HG03045 (cell line): ENCODE results near the gene RPLP2.

ENCODE experiments used
- ATAC-seq: cut with Tn5 transposase; IDR thresholded peaks from one replicate; pipeline ENCODE4 v1.9.1; 2021; ENCODE audit warnings: mild to moderate bottlenecking, moderate library complexity; ENCODE audit not compliant: unreplicated experiment

RPLP2 gene

GRCh38 chr11:809287-810039, at the start of gene RPLP2:
RPLP2 (plus strand) TSS chr11:809967; CDS start chr11:810235, 268 bp downstream.
- peak; percentile 71 for ATAC-seq

GRCh38 chr11:760236-760635, 49.5 kb upstream of the RPLP2 start:
- ATAC-seq = no peak

- no peak for ATAC-seq
Observed at GRCh38 chr11:761526-762108, 48.1 kb upstream of the RPLP2 start.

DNA sequence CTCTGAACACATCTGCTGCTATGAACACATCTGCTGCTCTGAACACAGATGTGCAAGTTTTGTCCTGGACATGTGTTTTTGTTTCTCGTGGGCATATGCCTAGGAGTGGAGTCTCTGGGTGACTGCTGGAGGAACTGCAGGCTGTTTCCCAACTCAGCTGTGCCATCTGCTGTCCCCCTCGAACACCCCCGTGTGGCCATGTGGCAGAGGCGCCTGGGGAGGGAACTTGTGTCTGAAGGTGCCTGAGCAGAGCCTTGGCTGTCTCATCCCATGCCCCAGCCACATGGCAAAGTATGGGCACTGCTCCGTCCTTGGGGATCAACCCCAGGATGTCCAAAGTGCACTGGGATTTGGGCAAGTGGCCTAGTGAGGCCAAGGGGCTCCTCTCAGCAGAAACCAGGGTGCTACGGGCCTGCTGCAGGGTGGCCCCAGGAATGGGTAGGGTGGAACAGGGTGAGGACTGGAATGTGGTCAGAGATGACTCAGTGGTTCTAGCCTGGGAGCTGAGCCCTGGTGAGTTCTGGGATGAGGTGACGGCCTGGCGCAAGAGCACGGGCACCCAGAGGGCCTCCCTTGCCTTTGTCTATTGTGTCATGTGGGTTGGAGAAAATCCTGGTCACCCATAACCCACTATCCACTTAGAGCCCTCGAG, 47.2 kb upstream of the RPLP2 start:
- ATAC-seq = no peak

DNA sequence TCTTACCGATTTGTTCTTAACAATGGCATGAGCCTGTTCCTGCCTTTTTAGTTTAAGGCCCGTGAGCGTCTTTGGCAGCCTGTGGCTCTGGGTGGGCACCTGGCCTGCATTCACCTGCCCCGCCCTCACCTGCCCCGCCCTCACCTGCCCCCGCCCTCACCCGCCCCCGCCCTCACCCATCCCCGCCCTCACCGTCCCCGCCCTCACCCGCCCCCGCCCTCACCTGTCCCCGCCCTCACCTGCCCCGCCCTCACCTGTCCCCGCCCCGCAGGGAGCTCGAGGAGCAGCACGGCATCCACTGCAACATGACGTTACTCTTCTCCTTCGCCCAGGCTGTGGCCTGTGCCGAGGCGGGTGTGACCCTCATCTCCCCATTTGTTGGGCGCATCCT, 46.7 kb upstream of the RPLP2 start:
- no peak for ATAC-seq

DNA sequence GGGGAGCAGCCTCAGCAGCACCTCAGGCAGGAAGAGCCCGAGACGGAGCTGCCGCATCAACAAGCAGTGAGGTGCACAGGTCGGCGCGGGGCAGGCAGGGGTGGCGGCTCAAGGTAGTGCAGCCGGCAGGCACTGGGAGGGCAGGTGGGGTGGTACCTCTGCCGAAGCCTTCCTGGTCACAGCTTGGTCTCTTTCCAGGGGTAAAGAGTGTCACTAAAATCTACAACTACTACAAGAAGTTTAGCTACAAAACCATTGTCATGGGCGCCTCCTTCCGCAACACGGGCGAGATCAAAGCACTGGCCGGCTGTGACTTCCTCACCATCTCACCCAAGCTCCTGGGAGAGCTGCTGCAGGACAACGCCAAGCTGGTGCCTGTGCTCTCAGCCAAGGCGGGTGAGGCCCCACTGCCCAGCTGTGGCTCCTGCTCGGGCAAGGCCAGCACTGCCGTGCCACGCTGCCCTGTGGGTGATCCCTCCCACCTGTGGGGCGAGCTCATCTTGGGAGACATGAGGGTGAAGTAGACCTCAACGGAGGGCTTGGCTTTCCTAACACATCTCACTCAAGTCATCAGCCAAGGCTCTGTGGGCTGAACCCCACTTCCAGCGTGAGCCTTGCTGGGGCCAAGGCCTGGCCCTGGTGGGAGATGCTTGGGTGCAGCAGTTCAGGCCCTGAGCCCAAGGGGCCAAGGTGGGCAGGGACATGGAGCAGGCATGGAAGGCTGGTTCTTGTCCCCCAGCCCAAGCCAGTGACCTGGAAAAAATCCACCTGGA, 46.0 kb upstream of the RPLP2 start:
- ATAC-seq = no peak

DNA sequence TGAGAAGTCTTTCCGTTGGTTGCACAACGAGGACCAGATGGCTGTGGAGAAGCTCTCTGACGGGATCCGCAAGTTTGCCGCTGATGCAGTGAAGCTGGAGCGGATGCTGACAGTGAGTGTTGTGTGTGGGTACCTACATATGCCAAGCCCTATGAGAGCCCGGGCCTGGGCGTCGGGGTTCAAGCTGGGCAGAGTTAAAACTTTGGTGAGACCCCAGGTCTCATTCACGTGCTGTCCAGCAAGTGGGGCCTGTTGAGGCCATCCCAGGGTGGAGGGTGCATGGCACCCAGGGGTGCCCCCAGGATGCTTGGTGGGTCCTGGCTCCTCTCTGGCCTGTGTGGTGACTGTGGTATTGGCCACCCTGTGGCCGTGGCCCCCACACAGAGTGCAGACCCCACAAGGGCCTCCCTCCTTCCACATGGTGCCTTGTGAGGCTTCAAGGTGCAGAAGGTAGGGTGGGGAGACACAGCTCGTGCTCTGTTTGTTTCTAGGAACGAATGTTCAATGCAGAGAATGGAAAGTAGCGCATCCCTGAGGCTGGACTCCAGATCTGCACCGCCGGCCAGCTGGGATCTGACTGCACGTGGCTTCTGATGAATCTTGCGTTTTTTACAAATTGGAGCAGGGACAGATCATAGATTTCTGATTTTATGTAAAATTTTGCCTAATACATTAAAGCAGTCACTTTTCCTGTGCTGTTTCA, 45.3 kb upstream of the RPLP2 start:
- no peak for ATAC-seq

DNA sequence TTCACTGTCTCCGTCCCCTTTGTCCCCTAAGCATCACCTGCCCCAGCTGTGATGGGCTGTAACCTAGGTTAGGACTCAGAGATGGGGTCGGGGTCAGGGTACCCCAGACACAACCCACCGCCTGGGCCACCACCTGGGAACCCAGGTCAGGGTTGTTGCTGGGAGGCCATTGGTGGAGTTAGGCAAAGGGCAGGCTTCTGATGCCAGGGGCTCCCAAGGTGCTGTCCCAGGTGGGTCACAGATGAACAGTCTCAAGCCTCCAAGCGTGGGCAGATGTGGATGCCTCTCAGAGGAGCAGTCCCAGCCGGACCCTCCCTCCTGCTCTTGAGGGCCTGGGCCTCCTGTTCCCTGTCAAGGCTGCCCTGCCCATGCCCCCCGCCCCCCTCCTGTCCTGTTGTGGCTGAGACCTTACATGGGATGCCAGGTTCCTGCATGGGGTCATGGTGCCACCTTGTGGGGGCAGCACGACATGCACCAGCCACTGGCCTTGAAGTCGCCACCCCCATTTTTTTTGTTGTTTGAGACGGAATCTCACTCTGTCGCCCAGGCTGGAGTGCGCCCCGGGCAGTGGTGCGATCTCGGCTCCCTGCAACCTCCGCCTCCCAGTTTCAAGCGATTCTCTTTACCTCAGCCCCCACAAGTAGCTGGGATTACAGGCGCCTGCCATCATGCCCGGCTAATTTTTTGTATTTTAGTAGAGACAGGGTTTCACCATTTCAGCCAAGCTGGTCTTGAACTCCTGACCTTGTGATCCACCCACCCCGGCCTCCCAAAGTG, 44.6 kb upstream of the RPLP2 start:
- no peak for ATAC-seq

- no peak for ATAC-seq
Observed at GRCh38 chr11:765802-766091, 44.0 kb upstream of the RPLP2 start.

DNA sequence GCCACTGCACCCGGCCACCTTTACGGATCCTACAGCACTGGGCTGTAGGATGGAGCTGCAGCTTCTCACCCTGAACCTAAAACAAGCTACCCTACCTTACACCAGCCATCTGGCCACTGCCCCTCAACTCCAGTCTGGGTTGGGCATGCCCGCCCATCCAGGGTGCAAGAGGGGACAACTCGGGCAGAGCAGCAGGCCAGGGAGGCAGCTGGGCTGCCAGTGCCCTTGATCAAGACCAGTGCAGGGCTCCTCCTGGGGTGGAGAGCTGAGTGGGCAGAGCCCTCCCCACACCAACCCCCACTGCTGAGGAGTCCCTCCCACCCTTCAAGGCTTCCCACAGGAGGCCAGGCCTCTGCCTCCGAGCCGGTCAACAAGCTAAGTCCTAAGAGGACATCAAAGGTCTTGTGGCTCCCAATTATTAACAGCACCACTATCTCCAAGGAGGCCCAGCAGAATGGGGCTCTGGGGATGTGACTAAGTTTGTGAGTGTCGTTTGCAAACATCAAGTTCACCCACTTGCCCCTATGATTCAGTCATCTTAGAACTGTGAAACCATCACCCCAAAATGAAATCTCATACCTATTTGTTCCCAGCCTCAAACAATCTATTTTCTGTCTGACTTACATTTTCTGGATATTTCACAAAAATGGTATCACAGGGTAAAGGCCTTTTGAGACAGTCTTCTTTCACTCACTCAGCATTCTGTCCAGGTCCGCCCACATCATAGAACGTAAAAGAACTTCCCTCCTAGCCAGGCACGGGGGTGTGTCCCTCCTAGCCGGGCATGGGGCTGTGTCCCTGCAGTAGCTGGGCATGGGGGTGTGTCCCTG, 43.4 kb upstream of the RPLP2 start:
- no peak for ATAC-seq

- ATAC-seq = no peak
Observed at GRCh38 chr11:766936-767210, 42.9 kb upstream of the RPLP2 start.

GRCh38 chr11:767238-767637, 42.5 kb upstream of the RPLP2 start:
- no peak for ATAC-seq

DNA sequence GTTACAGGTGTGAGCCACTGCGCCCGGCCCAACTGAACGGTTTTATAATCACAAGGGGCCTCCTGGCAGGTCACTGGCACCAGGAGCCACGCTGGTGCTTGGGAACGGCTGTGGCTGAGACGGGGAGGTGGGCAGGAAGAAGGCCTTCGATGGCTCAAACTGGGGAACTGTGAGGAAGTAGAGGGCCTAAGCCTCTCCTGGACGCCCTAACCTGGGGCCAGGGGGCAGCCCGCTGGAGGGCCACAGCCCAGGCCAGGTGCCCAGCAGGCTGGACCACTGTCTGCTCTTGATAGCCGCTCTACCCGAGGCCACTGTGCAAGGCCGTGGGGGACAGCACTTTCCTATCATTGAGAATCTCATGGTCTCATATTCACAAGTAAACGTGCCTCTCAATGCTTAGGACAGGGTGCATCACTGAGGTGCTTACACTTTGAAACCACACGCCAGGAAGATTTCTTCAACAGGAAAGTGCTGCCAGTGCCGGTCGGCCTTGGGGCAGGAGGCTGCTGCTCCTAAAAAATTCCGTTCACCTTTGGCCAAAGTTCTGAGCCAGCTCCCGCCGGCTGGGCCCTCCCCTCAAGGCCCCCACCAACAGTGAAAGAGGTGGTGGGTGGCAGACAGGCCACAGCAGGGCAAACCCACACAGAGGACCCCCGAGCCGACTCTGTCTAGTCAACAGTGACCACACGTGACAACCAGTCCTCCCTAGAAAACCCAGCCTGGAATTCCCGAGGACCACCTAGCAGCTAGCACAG, 39.7 kb upstream of the RPLP2 start:
- ATAC-seq = no peak

DNA sequence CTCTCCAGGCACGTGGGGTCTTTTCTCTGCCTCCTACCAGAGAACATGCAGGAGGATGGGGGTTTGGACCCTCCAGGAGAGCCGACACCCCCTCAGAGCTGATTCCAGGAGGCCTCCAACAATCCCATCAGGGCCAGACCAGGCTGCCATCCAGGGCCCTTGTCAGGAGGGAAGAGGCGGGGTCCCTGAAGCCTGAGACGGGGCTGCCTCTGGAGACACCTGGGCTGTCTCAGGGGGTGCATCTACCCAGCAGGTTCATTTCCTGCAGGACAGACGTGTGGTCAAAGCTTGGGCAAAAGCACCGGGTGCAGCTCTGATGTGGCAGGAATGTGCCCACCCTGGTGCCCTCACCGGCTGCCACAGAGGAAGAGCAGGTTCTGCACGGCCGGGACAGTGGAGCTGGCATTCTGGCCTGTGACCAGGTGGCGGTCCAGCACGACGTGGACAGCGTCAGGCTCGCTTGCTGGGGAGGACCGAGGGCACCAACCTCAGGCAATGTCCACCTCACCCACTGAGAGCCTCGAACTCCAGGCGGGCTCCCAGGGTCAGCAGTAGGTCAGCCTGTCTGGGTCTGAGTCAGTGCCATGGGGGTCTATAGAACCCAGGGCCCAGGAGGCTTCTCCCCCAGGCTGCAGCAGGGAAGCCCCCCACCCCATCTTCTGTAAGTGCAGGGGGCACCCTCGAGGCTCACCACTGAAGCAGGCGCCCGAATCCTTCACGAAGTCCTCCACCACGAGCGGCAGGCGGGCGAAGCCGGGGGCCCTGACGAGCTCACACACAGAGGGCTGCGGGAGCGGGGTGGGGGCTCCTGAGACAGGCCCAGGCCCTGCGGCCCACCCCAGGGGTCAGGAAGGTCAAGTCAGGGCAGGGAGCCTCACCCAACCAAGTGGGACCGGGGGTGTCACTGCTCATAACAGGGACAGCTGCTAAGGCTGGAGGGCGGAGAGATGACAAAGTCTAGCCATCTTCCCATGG, 38.8 kb upstream of the RPLP2 start:
- ATAC-seq = no peak

- ATAC-seq = no peak
Observed at GRCh38 chr11:771617-772204, 38.1 kb upstream of the RPLP2 start.

DNA sequence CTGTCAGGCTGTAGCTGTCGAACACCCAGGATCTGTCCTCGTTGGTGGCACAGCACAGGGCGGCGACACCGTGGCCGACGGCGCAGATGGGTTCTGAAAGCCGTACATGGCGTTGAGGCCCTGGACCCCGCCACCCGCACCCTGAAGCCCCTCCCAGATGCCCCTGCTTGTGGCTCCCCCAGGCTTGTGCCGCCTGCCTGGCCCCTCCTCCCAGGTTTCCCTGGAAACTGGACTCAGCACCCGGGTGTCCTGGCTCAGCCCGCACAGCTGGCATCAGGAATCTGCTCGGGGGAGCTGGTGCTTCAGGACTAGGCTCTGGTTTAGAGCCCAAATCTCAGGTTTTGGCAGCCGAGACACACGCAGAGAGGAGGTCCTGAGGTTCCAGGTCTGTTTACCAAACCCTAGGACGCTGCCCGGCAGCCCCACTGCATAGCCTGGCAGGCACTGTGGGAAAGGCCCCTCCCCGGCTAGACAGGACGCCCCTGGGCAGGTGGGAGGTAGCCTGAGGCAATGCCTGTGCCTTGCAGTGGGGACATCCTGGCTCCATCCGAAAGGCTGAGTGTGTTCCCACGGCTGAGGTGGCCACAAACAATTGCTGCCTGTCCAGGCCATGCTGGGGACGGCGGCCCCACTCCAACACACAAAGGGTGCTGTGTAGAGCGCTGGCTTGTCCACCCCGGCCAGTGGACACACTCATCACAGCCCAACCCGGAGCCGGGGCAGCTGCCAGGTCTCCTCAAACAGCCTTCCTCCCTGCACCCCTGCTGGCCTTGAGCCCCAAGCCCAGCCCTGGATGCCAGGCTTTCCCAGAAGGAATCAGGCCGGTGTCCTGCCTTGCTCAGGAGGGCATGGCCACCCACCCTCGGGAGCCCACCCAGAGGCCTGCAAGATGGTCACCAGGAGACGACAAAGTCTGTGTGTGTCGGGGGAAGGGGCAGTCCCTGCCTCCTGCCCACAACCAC, 37.1 kb upstream of the RPLP2 start:
- ATAC-seq = no peak
